Measurements from ENCODE around the gene UROD.
"Not testable (repeated sequence)": the region's sequence is repeated elsewhere in the genome, so short reads cannot be mapped to it uniquely, and the experiment has no call there.

UROD gene

GRCh38 chr1:45011837-45012638, at the start of gene UROD:
Gene UROD, plus strand, starts transcription at chr1:45012254. Its CDS starts 12 bp downstream, at chr1:45012266.
- peak; percentile 96 to 98 (median 97) for DNase-seq

- no peak for DNase-seq
Observed at GRCh38 chr1:44962729-44963128, 49.3 kb upstream of the UROD start.

GRCh38 chr1:44964396-44964795, 47.7 kb upstream of the UROD start:
- no peak for DNase-seq

GRCh38 chr1:44970317-44970716, 41.7 kb upstream of the UROD start:
- DNase-seq, result no peak

- peak in 1 of 3 donors; percentile 3 for DNase-seq
Observed at GRCh38 chr1:44973645-44974044, 38.4 kb upstream of the UROD start.

GRCh38 chr1:44976252-44976651, 35.8 kb upstream of the UROD start:
- DNase-seq, result no peak

- DNase-seq, result not testable (repeated sequence)
Observed at GRCh38 chr1:44977372-44977771, 34.7 kb upstream of the UROD start.

GRCh38 chr1:44985747-44986359, 26.2 kb upstream of the UROD start:
- peak in 1 of 3 donors; percentile 7 for DNase-seq

GRCh38 chr1:44988531-44989156, 23.4 kb upstream of the UROD start:
- no peak for DNase-seq

GRCh38 chr1:44994309-44994898, 17.6 kb upstream of the UROD start:
- no peak for DNase-seq

GRCh38 chr1:44995467-44996238, 16.4 kb upstream of the UROD start:
- no peak for DNase-seq

GRCh38 chr1:44999232-44999631, 12.8 kb upstream of the UROD start:
- DNase-seq, result no peak

GRCh38 chr1:45001011-45001481, 11.0 kb upstream of the UROD start:
- DNase-seq, result peak; percentile 44 to 67 (median 58)

GRCh38 chr1:45001576-45001975, 10.5 kb upstream of the UROD start:
- not testable (repeated sequence) for DNase-seq

- DNase-seq, result no peak
Observed at GRCh38 chr1:45002650-45003645, 9.1 kb upstream of the UROD start.

- DNase-seq, result no peak
Observed at GRCh38 chr1:45003741-45004140, 8.3 kb upstream of the UROD start.

GRCh38 chr1:45004281-45004920, 7.7 kb upstream of the UROD start:
- no peak for DNase-seq

GRCh38 chr1:45005761-45006160, 6.3 kb upstream of the UROD start:
- no peak for DNase-seq

GRCh38 chr1:45007311-45007710, 4.7 kb upstream of the UROD start:
- peak in 1 of 3 donors; percentile 11 for DNase-seq

GRCh38 chr1:45008076-45008475, 4.0 kb upstream of the UROD start:
- DNase-seq, result peak in 1 of 3 donors; percentile 16

- peak in 1 of 3 donors; percentile 13 for DNase-seq
Observed at GRCh38 chr1:45008516-45008915, 3.5 kb upstream of the UROD start.
